ENCODE measurements around the gene ZNF699. TPM values are rescaled to one million over a fixed set of nuclear protein-coding genes. Genes with fewer than 3 reads are reported as not detected.

ZNF699 gene
- total and polyA plus RNA-seq, 10 of the 15 experiments (the other 5 are each of a cell fraction or from before 2014, with no cell fraction given) = 0.04 to 2.9 (median 1.7) TPM

- intact Hi-C loops (cut with micrococcal nuclease; ENCODE audit: unreplicated experiment) = no loop called here
- TF ChIP-seq ZBTB11 (CRISPR knock-in tag; IDR thresholded peaks at IDR 0.05) = no peak
- no peak for TF ChIP-seq RELB (IDR thresholded peaks at IDR 0.05; ENCODE audit: low read depth)
- TF ChIP-seq HCFC1 (IDR thresholded peaks at IDR 0.05; ENCODE audit: low read length) = no peak
- TF ChIP-seq MEF2B (IDR thresholded peaks at IDR 0.05; ENCODE audit: partially characterized antibody, poor library complexity, severe bottlenecking) = no peak
- no peak for TF ChIP-seq HSF1 (IDR thresholded peaks at IDR 0.05; ENCODE audit: low read depth, low read length)
- no peak for TF ChIP-seq STAT1 (conservative IDR thresholded peaks at IDR 0.05)
- no peak for TF ChIP-seq CEBPB (IDR thresholded peaks at IDR 0.05; ENCODE audit: borderline replicate concordance in 1 of 2, low read depth in 2 of 2, low read length in 2 of 2)
- TF ChIP-seq ZNF217 (IDR thresholded peaks at IDR 0.05) = no peak
- no peak for TF ChIP-seq E2F4 (IDR thresholded peaks at IDR 0.05; ENCODE audit: low read depth, low read length)
- no peak for TF ChIP-seq NFIC (IDR thresholded peaks at IDR 0.05; ENCODE audit: low read depth, low read length)
- no peak for TF ChIP-seq CTCF (IDR thresholded peaks at IDR 0.05 in 2 of 3, conservative IDR thresholded peaks at IDR 0.05 in 1 of 3; ENCODE audit: control insufficient read depth in 2 of 3, extremely low read depth in 1 of 3, insufficient read depth in 1 of 3, low read depth in 3 of 3, low read length in 3 of 3)
- TF ChIP-seq YY1 (IDR thresholded peaks at IDR 0.05; ENCODE audit: low read depth, low read length) = no peak
- no peak for TF ChIP-seq SIN3A (IDR thresholded peaks at IDR 0.05; ENCODE audit: low read depth, low read length)
- TF ChIP-seq GATAD2B (conservative IDR thresholded peaks at IDR 0.05; ENCODE audit: low read depth) = no peak
Observed at GRCh38 chr19:9348671-9349070, 39.0 kb upstream of the ZNF699 start.

More at GRCh38 chr19:9348671-9349070, 39.0 kb upstream of the ZNF699 start:
- Histone ChIP-seq H3K27ac (ENCODE audit: control insufficient read depth, insufficient read depth) (no peak overlapping the region), H3K79me2 (ENCODE audit: control insufficient read depth, insufficient read depth, low read length) (no peaks in the 10 kb centered on the region), H2AFZ (ENCODE audit: control insufficient read depth, low read depth, low read length) (no peak overlapping the region), H4K20me1 (ENCODE audit: control insufficient read depth, insufficient read depth) (no peaks in the 10 kb centered on the region), H3K4me1 (ENCODE audit: control insufficient read depth, insufficient read depth, low read length) (no peaks in the 10 kb centered on the region), H3K27me3 (replicated peaks in 1 of 2; ENCODE audit: control insufficient read depth in 2 of 2, insufficient read depth in 2 of 2, low read length in 1 of 2) (no peaks in the 10 kb centered on the region), H3K4me3 (no peak overlapping the region), H3K9ac (ENCODE audit: control insufficient read depth, insufficient read depth, low read length) (no peak overlapping the region), H3K4me2 (ENCODE audit: control insufficient read depth, insufficient read depth) (no peak overlapping the region), H3K36me3 (ENCODE audit: control insufficient read depth in 2 of 2, insufficient read depth in 2 of 2, low read length in 1 of 2) (no peaks in the 10 kb centered on the region), H3K9me3 (replicated peaks; ENCODE audit: control insufficient read depth, insufficient read depth, low read length) (no peaks in the 10 kb centered on the region; the same call in 1 of the 3 replicates)
- ATAC-seq (no peak), DNase-seq (ENCODE audit: low read depth, low spot score) (no peak), FAIRE-seq (no peak)
- SMC1A ChIA-PET (ENCODE audit: uncharacterized antibody, unreplicated experiment) = no interaction called here
- CTCF ChIA-PET = no interaction called here
- in situ Hi-C loops (cut with MboI) = no loop called here
- RAD21 ChIA-PET (ENCODE audit: unreplicated experiment) = no interaction called here
- POLR2A ChIA-PET = interaction anchor here (0.6 kb wide), 1 partner anchor 245 kb away, joined by 3 read pairs; no protein-coding TSS in a partner anchor
- BruUV-seq (replicated peaks) = no TSS peak
- WGBS (ENCODE audit: insufficient coverage, insufficient replicate concordance, low lambda C conversion rate, missing lambda C conversion rate) = 95% methylated on average over 22 of the region's 22 CpGs
